HG03103 (cell line): ENCODE measurements around the gene MSRB1.

ENCODE experiments used
- ATAC-seq: cut with Tn5 transposase; IDR thresholded peaks from one replicate; pipeline ENCODE4 v1.9.1; 2021; ENCODE audit warnings: low read depth; ENCODE audit not compliant: unreplicated experiment

MSRB1 gene

GRCh38 chr16:1942810-1943726 is at the start of gene MSRB1:
TSS of gene MSRB1 (minus strand) at chr16:1943199. CDS start at chr16:1943156, 43 bp downstream.
- peak; percentile 85 for ATAC-seq

GRCh38 chr16:1991948-1992703 is 49.1 kb upstream of the MSRB1 start:
- ATAC-seq, result peak; percentile 44

GRCh38 chr16:1991588-1991947 is 48.6 kb upstream of the MSRB1 start:
- peak; percentile 8 for ATAC-seq

GRCh38 chr16:1991135-1991551 is 48.1 kb upstream of the MSRB1 start:
- ATAC-seq, result no peak

GRCh38 chr16:1990351-1991134 is 47.5 kb upstream of the MSRB1 start:
- ATAC-seq, result no peak

GRCh38 chr16:1990101-1990350 is 47.0 kb upstream of the MSRB1 start:
- no peak for ATAC-seq

GRCh38 chr16:1989209-1990100 is 46.5 kb upstream of the MSRB1 start, which contains the start of gene SYNGR3:
TSS of gene SYNGR3 (plus strand) at chr16:1989970. CDS start at chr16:1990103, 133 bp downstream.
- no peak for ATAC-seq

- ATAC-seq, result no peak
Measured at GRCh38 chr16:1987198-1987597, 44.2 kb upstream of the MSRB1 start.

GRCh38 chr16:1985466-1986150 is 42.6 kb upstream of the MSRB1 start:
- ATAC-seq, result no peak

- no peak for ATAC-seq
Measured at GRCh38 chr16:1984347-1985225, 41.6 kb upstream of the MSRB1 start.

GRCh38 chr16:1983544-1984346 is 40.7 kb upstream of the MSRB1 start, which contains the start of gene GFER:
TSS of gene GFER (plus strand) at chr16:1984193. CDS start at chr16:1984219, 26 bp downstream.
- ATAC-seq, result peak; percentile 72

- no peak for ATAC-seq
Measured at GRCh38 chr16:1982991-1983543, 40.1 kb upstream of the MSRB1 start.

- no peak for ATAC-seq
Measured at GRCh38 chr16:1982013-1982433, 39.0 kb upstream of the MSRB1 start.

GRCh38 chr16:1981398-1981836 is 38.4 kb upstream of the MSRB1 start, which contains the start of gene NOXO1:
TSS of gene NOXO1 (minus strand) at chr16:1981469. CDS start at chr16:1981179, 290 bp downstream.
- ATAC-seq, result no peak

- no peak for ATAC-seq
Measured at GRCh38 chr16:1980770-1981087, 37.7 kb upstream of the MSRB1 start.

GRCh38 chr16:1980030-1980769 is 37.2 kb upstream of the MSRB1 start:
- ATAC-seq, result no peak
